Measurements from ENCODE around the gene DMXL1. TPM values are rescaled to one million over a fixed set of nuclear protein-coding genes. Genes with fewer than 3 reads are reported as not detected.

DMXL1 gene
- total RNA-seq, 2 donors from 2014 or later, result 47.8 to 51.8 TPM

- no peaks in the 10 kb centered on the region for H3K9me3 Mint-ChIP-seq
- Histone ChIP-seq H3K4me3 (ENCODE audit: low read length) (no peak overlapping the region), H3K4me1 (ENCODE audit: control insufficient read depth, insufficient read depth, low read length) (no peaks in the 10 kb centered on the region), H3K36me3 (ENCODE audit: control insufficient read depth, insufficient read depth, low read length) (peaks cover 43% of the 10 kb centered on the region), H3K27ac (ENCODE audit: low read depth, low read length) (no peak overlapping the region), H3K9ac (ENCODE audit: extremely low read depth, low read length, poor library complexity, severe bottlenecking) (no peak overlapping the region), H3K9me3 (ENCODE audit: control insufficient read depth, low read length) (no peaks in the 10 kb centered on the region), H3K27me3 (ENCODE audit: control insufficient read depth, insufficient read depth, low read length, poor library complexity, severe bottlenecking) (no peaks in the 10 kb centered on the region)
- no peaks in the 10 kb centered on the region for H3K27me3 Mint-ChIP-seq (ENCODE audit: insufficient read depth)
- H3K27ac Mint-ChIP-seq, result peak overlapping the region; percentile 6
- no peak overlapping the region for H3K4me3 Mint-ChIP-seq
- DNase-seq, result no peak
- no peak for TF ChIP-seq CTCF (conservative IDR thresholded peaks at IDR 0.05)
- peaks cover 19% of the 10 kb centered on the region for H3K4me1 Mint-ChIP-seq
- H3K36me3 Mint-ChIP-seq (ENCODE audit: low read depth), result peaks cover 37% of the 10 kb centered on the region
Observed at GRCh38 chr5:119171686-119172085, 100.8 kb downstream of the DMXL1 start.

- DNase-seq, result no peak
- 86 to 100% methylated on average over 2 of the region's 2 CpGs for WGBS, 2 experiments (ENCODE audit: insufficient coverage in 1 of 2, insufficient read length in 1 of 2)
- no peak overlapping the region for H3K4me3 Mint-ChIP-seq
- Histone ChIP-seq H3K36me3 (ENCODE audit: control insufficient read depth, insufficient read depth, low read length) (peaks cover 48% of the 10 kb centered on the region), H3K27me3 (ENCODE audit: control insufficient read depth, insufficient read depth, low read length, poor library complexity, severe bottlenecking) (no peaks in the 10 kb centered on the region), H3K9ac (ENCODE audit: extremely low read depth, low read length, poor library complexity, severe bottlenecking) (no peak overlapping the region), H3K4me3 (ENCODE audit: low read length) (no peak overlapping the region), H3K27ac (ENCODE audit: low read depth, low read length) (no peak overlapping the region), H3K4me1 (ENCODE audit: control insufficient read depth, insufficient read depth, low read length) (no peaks in the 10 kb centered on the region), H3K9me3 (ENCODE audit: control insufficient read depth, low read length) (no peaks in the 10 kb centered on the region)
- H3K27me3 Mint-ChIP-seq (ENCODE audit: insufficient read depth), result no peaks in the 10 kb centered on the region
- H3K27ac Mint-ChIP-seq, result no peak overlapping the region
- H3K9me3 Mint-ChIP-seq, result no peaks in the 10 kb centered on the region
- no peak for TF ChIP-seq CTCF (conservative IDR thresholded peaks at IDR 0.05)
- H3K36me3 Mint-ChIP-seq (ENCODE audit: low read depth), result peaks cover 31% of the 10 kb centered on the region
- peaks cover 14% of the 10 kb centered on the region for H3K4me1 Mint-ChIP-seq
Observed at GRCh38 chr5:119174578-119175163, 103.8 kb downstream of the DMXL1 start.

GRCh38 chr5:119176785-119177184 is 105.9 kb downstream of the DMXL1 start:
- peaks cover 24% of the 10 kb centered on the region for H3K36me3 Mint-ChIP-seq (ENCODE audit: low read depth)
- H3K4me3 ChIP-seq (ENCODE audit: low read length), result no peak overlapping the region
- peaks cover 37% of the 10 kb centered on the region for H3K36me3 ChIP-seq (ENCODE audit: control insufficient read depth, insufficient read depth, low read length)
- H3K27me3 Mint-ChIP-seq (ENCODE audit: insufficient read depth), result no peaks in the 10 kb centered on the region
- no peak overlapping the region for H3K27ac ChIP-seq (ENCODE audit: low read depth, low read length)
- no peaks in the 10 kb centered on the region for H3K4me1 ChIP-seq (ENCODE audit: control insufficient read depth, insufficient read depth, low read length)
- H3K27ac Mint-ChIP-seq, result no peak overlapping the region
- WGBS, 2 experiments (ENCODE audit: insufficient coverage in 1 of 2, insufficient read length in 1 of 2), result 93 to 100% methylated on average over 1 to 3 of the region's 3 CpGs
- no peak overlapping the region for H3K4me3 Mint-ChIP-seq
- DNase-seq, result no peak
- no peaks in the 10 kb centered on the region for H3K27me3 ChIP-seq (ENCODE audit: control insufficient read depth, insufficient read depth, low read length, poor library complexity, severe bottlenecking)
- H3K4me1 Mint-ChIP-seq, result peaks cover under 1% of the 10 kb centered on the region
- no peak overlapping the region for H3K9ac ChIP-seq (ENCODE audit: extremely low read depth, low read length, poor library complexity, severe bottlenecking)
- TF ChIP-seq CTCF (conservative IDR thresholded peaks at IDR 0.05), result no peak
- H3K9me3 Mint-ChIP-seq, result no peaks in the 10 kb centered on the region
- H3K9me3 ChIP-seq (ENCODE audit: control insufficient read depth, low read length), result no peaks in the 10 kb centered on the region

Data from endodermal cell (in vitro differentiated cells).